HuH-7 (cell line): ENCODE data around the gene OSBPL2.

ENCODE experiments used
- DNase-seq: peaks from one replicate; pipeline ENCODE4 v3.0.0; 2011; ENCODE audit warnings: low spot score

The OSBPL2 gene

DNA sequence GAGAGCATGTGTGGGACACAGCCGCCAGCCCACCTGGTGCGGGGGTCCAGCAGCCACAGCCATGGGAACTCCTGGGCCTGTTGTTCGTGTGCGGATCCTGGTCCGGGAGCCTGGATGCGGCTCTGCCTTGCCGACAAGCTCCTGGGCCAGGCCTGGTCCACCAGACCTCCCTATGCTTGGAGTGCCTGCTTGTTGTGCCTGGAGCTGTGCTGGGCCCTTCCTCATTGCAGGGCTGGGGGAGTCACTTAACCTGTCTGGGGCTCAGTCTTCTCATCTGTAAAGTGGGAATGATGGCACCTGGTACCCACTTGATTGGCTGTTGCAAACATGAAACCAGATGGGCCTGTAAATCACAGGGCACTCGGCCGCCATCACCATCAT, 2.6 kb upstream of the OSBPL2 start:
- DNase-seq = no peak

DNA sequence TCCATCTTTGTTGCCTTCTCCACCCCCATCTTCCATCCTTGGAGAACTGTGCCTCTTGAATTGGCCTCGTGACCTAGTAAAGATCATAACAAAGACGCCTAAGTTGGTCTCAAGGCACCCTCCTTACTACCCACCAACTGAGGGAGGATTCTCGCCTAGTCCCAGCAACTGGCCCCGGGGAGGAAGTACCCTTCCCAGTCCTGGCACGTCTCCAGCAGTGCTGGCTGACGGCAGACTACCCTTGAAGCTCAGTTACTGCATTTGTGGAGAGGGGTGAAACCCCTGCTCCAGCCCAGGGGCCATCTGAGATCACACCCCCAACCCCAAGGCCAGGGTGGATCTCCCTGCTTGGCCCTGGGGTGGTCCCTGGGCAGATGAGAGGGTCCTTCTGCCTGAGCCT, 2.1 kb upstream of the OSBPL2 start:
- no peak for DNase-seq

DNA sequence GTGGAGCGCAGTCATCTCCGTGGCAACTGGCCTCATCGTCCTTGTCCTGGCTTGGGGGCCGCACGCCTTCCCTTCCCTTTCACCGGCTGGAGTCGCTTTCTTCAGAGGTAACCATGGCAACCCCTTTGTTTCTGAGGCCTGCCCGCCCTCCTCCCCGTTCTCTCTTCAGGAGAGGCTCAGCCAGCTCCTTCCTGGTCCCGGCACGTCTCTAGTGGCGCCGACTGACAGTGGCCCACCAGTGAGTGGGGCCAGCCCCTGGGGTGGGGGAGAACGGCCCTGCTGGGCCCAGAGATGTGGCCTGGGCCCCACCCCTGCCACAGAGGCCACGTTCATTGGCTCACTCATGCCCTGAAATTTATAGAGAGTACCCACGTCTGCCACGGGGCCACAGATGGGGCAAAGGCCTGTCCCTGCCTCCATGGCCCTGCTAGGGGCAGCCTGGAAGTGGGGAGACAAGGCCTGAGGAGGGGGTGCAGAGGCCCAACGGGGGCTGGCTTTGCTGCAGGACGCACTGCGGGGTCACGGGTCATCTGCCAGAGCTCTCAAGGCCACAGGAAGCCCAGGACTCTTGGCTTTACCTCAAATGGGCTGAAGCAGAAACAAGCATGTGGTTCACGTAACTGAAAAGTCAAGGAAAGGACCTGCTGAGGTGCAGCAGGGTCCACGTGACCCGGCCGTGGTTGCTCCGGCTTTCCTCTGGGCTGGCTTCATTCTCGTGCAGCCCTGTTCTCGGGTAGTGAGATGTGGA, 1.4 kb upstream of the OSBPL2 start:
- no peak for DNase-seq

DNA sequence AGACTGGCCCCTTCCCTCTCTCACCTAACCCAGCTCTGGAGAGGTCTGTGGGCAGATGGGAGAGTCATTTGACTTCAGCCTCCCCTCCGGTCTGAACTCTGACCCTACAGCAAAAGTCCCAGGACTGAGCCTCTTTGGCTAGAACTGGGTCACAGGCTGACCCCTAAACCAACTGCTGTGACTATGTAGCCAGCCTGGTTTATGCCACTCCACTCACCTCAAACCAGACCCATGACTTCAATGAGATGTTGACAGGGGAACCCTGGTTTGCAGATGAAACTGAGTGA, 864 bp upstream of the OSBPL2 start:
- no peak for DNase-seq

DNA sequence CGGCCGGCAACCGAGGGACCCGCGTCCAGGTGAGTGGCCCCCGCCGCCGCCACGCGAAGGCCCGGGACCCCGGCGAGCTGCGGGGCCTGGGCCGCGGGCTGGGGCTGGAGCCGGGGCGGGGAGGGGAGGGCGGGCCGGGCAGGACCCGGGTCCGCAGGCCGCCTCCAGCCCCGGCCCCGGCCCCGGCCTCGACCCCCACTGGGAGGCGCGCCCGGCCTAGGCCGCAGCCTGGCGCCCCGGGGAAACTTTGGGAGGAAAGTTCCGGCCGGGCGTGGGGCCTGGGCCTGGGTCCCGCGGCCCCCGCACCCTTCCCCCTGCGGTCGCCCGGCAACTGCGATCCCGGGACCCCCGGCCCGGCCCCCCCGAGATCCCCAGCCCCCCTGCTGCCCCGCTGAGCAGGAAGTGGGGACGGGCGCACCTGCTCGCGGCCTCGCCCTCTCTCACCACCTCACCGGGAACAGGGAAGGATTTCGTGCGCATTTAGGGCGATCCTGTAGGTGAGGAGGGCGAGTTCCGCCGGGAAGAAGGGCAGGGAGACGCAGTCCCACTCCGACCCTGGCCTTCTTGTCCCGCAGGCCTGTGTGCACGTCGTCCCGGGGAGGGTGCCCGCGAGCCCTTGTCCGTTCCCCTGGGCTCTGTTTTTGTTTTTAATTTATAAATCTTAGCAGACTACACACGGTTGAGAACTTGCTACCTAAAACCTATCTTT, 402 bp downstream of the OSBPL2 start:
- DNase-seq = peak; percentile 53

DNA sequence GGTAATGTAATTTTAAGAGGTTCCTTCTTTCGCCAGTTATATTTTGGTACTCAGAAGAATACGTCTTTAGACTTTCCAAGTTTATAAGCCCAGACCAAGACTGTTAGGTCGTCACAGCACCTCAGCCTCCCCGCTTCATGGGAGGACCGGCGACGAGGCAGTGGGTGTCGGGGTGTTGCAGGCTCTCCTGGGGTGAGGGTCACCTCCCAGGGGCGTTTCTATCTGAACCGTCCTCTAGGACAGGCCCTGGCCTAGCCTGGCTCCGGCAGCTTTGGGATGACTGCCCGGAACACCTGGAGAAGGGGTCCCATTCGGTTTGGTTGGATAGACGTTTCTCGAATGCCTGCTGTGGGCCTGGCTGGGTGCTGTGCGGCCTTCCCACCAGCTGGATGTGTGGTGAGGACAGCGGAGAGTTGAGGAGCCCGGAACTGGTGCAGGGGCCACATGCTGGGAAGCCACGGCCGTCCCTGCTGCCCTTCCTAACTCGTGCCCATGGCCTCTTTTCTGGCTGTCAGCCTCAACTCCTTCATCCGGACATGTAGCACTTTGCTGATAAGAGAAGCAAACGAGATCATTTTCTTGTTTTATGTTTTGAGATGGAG, 1.1 kb downstream of the OSBPL2 start:
- DNase-seq = no peak

DNA sequence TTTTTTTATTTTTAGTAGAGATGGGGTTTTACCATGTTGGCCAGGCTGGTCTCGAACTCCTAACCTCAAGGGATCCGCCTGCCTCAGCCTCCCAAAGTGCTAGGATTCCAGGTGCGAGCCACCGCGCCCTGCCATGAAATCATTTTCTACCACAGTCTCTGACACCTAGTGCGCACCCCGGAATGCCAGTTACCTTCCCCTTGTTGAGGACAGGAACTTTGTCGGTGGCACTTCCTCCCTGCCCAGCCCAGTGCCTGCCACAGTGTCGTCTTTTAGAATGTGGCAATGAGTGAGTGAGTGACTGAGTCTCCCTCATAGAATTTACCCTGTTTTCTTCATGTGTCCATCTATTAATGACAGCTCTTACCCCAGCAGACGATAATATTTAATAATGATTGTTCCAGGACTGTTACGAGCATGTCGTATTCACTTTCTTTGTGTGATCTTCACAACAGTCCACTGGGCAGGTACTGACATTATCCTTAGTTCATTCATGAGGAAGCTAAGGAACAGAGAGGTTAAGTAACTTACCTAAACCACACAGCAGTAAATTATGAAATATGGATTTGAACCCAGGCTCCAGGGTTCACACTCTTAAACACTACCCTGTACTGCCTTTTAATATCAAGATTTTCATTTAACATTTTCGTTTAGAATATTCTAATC, 1.8 kb downstream of the OSBPL2 start:
- DNase-seq = no peak

DNA sequence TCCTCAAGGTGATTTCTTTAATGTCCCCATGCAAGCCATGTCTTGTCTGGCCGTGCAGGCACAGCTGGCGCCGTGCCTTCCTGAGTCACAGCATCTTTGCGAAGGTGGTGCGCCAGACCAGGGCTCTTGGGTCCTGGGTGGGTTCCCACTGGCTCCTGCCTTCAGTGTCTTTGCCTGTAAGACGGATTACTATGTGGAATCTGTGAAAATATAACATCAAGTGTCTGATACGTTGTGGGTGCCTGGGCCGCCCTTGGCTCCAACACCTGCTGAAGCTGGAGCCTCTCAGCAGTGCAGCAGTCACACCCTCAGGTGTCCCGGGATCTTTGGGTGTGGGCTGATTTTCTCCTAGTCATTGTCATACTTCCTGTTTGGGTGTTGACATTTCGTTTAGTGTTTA, 3.2 kb downstream of the OSBPL2 start:
- no peak for DNase-seq

DNA sequence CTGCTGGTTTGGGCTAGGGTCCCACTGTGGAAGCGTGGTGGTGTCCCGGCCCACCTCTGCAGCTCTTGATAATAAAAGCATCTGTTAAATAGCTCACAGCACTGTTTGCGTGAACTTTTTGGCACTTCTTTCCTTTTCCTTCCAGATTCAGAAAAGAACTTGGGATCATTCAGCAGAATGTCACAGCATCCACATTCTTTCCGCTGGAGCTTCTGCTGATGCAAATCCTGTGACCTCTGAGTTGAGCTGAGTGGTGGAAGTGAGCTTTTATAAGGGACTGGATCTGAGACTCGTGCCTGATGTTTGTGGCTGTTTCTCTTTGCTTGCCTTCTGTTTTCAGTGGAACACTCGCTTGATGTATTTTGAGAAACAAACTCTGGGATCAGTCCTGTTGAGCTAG, 3.9 kb downstream of the OSBPL2 start:
- no peak for DNase-seq

DNA sequence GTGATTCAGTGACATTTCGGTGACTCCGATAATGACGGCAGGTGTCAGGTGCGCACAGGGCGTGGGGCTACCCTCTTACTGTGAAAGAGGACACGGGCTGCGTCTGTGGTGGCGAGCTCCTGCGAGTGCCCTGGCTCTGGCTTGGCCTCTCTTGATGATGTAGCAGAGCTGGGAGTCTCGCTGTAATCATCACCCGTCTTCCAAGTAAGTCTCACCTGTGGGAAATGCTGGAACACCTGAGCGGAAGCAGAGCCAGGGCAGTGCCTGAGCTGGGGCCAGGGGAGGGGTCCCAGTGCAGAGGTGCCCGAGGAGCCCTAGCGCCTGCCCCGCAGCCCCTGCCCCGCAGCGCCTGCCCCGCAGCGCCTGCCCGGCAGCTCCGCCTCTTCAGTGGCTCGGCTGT, 4.8 kb downstream of the OSBPL2 start:
- DNase-seq = no peak

DNA sequence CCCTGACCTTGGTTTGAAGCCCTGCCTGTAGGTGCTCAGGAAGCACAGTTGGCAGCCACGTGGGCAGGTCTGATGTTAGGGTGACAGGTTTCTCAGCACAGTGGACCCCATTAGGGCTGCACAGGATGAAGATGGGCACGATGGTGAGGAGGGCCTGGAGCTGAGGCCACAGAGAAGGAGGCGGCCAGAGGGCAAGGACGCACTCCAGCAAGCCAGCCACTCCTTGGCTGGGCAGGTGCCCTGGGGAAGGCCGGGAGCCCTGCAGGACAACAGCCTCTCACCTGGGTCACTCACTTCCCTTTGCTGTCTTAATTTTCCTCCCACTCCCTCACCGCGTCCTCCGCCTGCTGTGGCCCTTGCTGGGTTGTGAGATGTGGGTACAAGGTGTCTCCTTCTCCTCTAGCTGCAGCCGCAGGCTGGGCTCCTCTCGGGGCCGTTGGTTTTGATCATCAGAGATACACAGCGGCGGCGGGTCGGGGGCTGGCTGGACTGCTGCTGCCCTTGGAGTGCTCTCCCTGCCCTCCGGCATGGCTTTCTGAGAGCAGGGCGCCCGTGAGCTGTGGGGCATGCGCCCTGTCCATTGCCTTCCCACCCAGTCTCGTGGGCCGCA, 5.7 kb downstream of the OSBPL2 start:
- no peak for DNase-seq

DNA sequence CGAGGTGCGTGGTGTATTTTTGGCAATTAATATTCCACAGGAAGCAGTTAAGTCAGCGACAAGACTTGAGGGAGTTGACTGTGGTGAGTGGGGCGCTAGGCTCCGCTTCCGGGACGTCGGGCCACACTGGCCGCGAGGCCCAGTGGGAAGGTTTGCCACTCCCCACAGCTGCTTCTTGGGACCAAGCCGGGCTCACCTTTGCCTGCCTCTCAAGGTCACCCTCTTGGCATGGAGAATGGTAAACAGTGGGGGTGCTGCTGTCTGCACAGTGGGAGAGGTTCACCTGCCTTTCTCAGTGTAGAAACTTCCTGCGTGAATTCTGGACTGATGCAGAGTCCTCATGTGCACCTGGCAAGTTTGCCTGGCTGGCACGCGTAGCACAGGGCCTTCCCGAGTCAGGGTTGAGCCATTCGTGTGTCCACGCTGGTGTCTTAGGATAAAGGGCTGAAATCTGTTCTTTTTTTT, 6.4 kb downstream of the OSBPL2 start:
- DNase-seq = no peak

DNA sequence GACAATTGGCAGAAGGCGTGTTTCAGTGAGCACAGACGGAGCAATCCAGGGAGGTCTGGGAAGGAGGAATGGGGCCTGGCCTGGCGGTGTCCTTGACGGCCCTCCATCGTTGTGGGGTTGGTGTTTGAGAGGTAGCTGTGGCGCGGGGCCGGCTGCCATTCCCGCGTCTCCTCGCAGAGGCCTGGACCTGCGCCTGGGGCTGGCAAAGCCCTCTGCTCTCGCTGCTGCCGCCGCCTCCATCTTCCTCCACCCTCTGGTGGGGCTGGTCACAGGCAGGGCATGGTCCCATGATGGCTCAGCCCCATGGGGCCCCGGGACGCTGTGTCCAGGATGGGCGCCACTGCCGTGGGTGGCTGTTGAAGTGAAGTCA, 7.6 kb downstream of the OSBPL2 start:
- no peak for DNase-seq

DNA sequence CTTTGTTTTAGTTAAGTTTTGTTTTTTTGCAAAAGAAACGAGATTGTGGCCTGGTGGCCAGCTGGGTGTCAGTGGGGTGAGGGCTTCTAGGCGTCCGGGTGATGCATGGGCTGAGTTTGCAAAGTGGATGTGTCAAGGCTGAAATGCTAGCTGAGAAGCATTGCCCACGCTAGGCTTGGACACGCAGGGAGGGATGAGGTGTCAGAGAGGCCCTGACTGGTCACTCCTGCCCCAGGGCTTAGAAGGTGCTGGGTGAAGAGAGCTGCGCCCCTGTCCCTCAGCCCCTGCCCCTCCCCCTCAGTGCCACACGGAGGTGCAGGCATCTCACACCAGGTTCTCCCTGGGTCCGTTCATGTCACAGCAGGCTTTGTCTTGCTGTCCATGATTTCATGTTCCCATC, 8.1 kb downstream of the OSBPL2 start:
- no peak for DNase-seq

DNA sequence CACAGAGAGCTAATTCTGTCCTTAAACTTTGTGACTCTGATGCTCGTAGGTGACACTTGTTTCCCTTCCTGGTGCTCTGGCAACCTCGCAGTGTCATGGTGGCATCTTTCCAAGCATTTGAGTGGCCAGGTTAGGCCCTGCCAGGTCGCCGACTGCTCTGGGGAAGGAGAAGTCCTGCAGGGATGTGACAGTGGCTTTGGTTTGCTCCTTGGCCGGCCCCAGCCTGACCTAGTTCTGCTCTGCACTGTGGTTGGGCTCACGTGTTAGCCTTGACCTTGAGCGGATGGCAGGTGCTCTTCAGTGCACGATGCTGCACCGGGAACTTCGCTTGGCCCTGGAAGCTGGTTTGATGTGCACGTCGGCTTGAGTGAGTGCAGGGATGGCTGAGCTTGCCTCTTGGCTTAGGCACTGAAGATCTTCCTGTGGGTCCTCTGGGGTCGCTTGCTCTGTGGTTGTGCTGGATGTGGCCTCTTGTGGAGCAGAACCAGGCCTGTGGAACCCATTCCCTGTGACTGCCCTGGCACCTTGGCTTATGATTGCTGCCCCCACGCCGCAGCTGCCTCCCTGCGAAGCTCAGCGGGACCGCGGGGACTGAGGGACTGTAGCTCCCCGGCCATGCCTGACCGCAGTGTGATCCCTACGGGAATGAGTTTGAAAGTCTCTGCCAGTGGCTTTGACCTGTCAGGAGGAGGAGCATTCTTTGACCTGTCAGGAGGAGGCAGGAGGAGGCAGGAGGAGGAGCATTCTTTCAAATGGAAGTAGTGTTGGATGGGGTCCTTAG, 8.7 kb downstream of the OSBPL2 start:
- DNase-seq = no peak

DNA sequence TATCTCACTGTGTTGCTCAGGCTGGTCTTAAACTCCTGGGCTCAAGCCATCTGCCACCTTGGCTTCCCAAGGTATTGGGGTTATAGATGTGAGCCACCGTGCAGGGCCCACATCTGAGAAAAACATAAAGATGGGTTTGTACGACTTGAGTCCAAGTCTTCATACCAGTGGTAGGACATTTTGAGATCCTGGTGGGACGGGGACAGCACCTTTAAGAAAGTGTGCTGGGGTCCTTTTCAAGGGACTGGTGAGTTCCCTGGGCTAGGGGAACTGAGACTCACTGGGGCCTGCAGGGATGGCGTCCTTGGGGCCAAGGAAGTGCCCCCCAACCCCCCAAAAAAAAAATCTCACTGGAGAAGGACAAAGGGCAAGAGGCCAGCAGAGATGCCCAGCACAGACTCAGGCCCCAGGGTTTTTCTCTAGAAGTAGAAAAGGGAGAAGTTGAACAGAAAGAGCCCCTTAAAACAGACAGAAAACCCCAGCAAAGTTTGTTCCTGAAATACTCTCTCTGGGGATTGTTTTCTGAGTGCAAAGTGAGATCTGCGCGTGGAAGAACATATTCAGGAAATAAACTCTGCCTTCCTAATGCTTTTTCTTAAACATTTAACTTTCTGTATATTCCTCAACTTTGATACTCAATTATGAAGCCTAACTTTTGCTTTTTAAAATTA, 10.7 kb downstream of the OSBPL2 start:
- DNase-seq = no peak

DNA sequence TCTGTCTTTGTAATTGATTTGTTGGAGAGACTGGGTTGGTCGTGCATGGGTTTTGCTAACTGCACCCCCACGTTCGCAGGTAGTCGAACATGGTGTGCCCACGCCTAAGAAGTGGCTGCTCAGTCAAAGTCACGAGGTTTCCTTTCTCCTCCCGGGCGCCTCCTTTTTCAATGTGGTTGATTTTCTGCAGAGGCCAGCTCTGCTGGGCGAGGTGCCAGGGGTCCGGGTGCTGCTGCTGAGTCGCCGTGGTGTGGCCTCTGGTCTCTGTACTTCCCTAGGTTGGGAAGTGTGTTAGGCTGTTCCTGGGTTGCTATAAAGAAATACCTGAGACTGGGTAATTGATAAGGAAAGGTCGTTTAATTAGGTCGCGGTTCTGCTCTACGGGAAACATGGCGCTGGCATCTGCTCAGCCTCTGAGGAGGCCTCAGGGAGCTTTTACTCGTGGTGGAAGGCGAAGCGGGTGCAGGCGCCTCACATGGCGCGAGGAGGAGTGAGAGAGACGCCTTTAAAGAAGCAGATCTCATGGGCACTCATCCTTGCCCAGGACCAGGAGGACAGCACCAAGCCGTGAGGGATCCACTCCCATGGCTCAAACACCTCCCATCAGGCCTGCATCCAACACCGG, 14.1 kb downstream of the OSBPL2 start:
- no peak for DNase-seq

DNA sequence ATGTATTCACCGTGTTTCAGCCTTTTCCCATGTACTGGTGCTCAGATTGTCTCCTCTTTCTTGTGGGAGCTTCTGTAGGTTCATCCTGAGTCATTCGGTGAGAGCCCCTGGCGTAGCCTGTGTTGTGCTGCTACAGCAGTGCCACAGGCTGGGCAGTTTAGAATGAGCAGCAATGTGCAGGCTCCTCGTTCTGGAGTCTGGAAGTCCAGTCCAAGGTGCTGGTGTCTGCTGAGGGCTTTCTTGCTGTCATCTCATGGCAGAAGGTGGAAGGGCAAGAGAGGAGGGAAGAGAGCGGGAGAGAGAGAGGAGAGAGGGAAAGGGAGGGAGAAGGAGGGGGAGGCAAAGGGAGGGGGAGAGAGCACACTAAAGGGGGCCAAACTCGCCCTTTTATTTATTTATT, 15.1 kb downstream of the OSBPL2 start:
- no peak for DNase-seq

DNA sequence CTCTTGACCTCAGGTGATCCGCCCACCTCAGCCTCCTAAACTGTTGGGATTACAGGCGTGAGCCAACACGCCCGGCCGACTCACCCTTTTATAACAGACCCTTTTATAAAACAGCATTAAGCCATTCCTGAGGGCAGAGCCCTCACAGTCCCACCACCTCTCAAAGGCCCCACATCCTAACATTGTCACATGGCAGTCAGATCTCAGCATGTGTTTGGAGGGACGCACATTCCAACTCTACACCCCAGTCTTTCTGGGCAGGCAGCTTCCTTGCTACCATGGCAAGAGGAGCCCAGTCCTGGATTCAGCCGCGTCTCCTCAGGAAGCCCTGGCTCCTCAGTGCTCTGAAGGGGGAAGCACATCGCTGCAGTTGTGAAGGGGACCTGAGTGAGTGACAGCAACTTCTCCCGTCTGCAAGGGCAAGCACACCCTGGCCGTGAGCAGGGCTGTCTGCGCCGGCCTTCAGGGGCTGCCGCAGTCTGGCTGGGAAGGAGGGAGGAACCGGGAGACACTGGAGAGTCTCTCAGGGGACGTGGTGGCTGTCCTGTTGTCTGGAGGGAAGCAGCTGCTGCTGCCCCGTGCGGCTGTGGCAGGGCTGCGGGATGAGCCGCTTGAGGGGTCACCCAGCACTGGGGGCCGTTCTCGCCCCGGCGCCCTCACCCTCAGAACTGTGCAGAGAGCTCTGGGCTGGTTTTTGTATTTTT, 15.9 kb downstream of the OSBPL2 start:
- DNase-seq = no peak

DNA sequence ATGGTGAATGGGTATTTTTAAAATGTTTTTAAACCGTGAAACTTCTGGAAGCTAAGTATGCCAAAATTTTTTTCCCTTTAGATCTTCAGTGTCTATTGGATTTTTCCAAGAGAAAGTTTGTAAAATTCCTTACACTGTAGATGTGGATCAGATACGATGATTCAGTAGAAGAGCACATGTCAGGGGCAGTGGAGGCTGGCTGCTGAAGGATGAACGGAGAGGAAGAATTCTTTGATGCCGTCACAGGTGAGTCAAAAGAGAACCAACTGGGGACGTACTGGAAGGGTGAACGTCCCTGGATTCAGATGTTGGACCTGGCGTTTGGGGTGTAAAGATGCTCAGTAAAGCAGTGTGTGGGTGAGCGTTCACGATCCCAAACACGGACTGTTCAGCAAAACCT, 17.7 kb downstream of the OSBPL2 start:
- no peak for DNase-seq
